Psoas muscle (tissue), 8 donors: ENCODE data around the gene SRD5A2. TPM values are rescaled to one million over a fixed set of nuclear protein-coding genes. Genes with fewer than 3 reads are reported as not detected.

Source experiments
- ATAC-seq, 4 donors: fragments of 200-7000 bp; cut with Tn5 transposase; one replicate each; pipeline ENCODE4 v1.9.1; 2020; ENCODE audit warnings: moderate library complexity in 3 of 4, mild to moderate bottlenecking in 2 of 4
- DNase-seq, 2 donors: peaks; one replicate each; pipeline ENCODE4 v3.0.0-alpha.2; 2020
- H3K27ac ChIP-seq: fragments of 200-600 bp; one replicate; pipeline ENCODE4 v1.8.0; 2022
- H3K27me3 ChIP-seq, 3 donors: fragments of 200-600 bp in 1 of 3; one replicate each; pipeline versions ENCODE4 v1.6.1 to v1.8.0; 2013 to 2022; ENCODE audit warnings: low read length in 2 of 3, mild to moderate bottlenecking in 2 of 3, moderate library complexity in 1 of 3; ENCODE audit not compliant: insufficient read depth in 3 of 3
- H3K36me3 ChIP-seq, 2 donors: fragments of 200-600 bp in 1 of 2; one replicate each; pipeline versions ENCODE4 v1.6.1 to v1.8.0; 2013 to 2022; ENCODE audit warnings: low read depth in 1 of 2, mild to moderate bottlenecking in 1 of 2, moderate library complexity in 1 of 2; ENCODE audit not compliant: insufficient read depth in 1 of 2
- H3K4me1 ChIP-seq: fragments of 200-600 bp; one replicate; pipeline ENCODE4 v1.8.0; 2022
- H3K4me3 ChIP-seq: fragments of 200-600 bp; one replicate; pipeline ENCODE4 v1.8.0; 2022; ENCODE audit warnings: mild to moderate bottlenecking
- H3K9me3 ChIP-seq: fragments of 200-600 bp; one replicate; pipeline ENCODE4 v1.8.0; 2022
- WGBS, 3 donors: extraction: QIAGEN DNeasy Blood & Tissue Kit; methylation state at CpG; one replicate each; pipeline versions ENCODE4 v1.1.6 to v1.1.7; 2013; 5-methylcytosine and 5-hydroxymethylcytosine counted together
- intact Hi-C, 2 donors: fragments of 100-400 bp; cut with DNase I; formaldehyde crosslinking; loops; one replicate each; pipeline versions ENCODE4 v1.11.0 to v1.14.2; 2022
- polyA plus RNA-seq, 3 donors: library from polyadenylated mRNA; stranded (reverse); fragments of 200-250 nt; gene quantifications; one replicate each; pipeline ENCODE4 v1.2.3, GENCODE V29; 2013
- total RNA-seq, 4 donors: library from RNA; stranded (reverse); fragmentation: NEBNext Ultra II Directional in 2 of 4; extraction: Animal tissue kit (Norgen Biotek cat#: 25700) in 2 of 4; gene quantifications; one replicate each; pipeline versions ENCODE4 v1.2.1 to v1.2.4, GENCODE V29; 2021 to 2023
- TF ChIP-seq, protein P1 (sequence below): fragments of 200-600 bp; IDR thresholded peaks from one replicate; pipeline ENCODE4 v1.8.0; 2022; ENCODE audit warnings: antibody characterized with exemption
- donor health status: healthy with polysubstance abuse.
- donor health status: DM: no; HTN: no; CAD: no; lungs with moderate emphysema.
- donor health status: Bipolar disorder and iron deficiency.
- donor health status: healthy.
- donor health status: DM: yes; HTN: yes; CAD: no.
- donor health status: DM: no; HTN: no; CAD: no.
- donor health status: DM: no; HTN: no; CAD: no.
- donor health status: DM: yes; HTN: yes; CAD: no.

Gene SRD5A2
- total and polyA plus RNA-seq, 7 donors: 0.01 to 0.16 (median 0.09) TPM; not detected in 1

DNA sequence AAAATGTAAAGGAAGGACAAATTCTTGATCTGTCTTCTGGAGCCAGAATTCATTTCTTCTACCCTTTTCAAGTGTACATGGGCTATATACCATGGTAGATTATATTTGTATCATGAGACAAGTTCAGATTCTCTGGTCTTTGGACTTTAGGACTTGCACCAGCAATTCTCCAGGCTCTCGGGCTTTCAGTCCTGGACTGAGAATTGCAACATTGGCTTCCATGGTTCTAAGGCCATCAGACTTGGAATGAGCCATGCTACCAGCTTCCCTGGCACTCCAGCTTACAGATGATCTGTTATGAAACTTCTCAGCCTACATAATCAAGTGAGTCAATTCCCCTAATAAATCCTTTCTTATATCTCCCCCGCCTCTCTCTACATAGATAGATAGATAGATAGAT, 33.3 kb downstream of the SRD5A2 start:
- Histone ChIP-seq H3K27me3 (no peaks in the 10 kb centered on the region), H3K27ac (no peak overlapping the region), H3K36me3 (no peaks in the 10 kb centered on the region), H3K9me3 (peaks cover 17% of the 10 kb centered on the region), H3K4me3 (no peak overlapping the region), H3K4me1 (no peaks in the 10 kb centered on the region)
- ATAC-seq (no peak), DNase-seq (no peak)
- intact Hi-C loops: no loop called here
- WGBS, 3 donors: 66 to 77% (median 72%) methylated on average over 2 of the region's 2 CpGs
- TF ChIP-seq, protein P1, sequence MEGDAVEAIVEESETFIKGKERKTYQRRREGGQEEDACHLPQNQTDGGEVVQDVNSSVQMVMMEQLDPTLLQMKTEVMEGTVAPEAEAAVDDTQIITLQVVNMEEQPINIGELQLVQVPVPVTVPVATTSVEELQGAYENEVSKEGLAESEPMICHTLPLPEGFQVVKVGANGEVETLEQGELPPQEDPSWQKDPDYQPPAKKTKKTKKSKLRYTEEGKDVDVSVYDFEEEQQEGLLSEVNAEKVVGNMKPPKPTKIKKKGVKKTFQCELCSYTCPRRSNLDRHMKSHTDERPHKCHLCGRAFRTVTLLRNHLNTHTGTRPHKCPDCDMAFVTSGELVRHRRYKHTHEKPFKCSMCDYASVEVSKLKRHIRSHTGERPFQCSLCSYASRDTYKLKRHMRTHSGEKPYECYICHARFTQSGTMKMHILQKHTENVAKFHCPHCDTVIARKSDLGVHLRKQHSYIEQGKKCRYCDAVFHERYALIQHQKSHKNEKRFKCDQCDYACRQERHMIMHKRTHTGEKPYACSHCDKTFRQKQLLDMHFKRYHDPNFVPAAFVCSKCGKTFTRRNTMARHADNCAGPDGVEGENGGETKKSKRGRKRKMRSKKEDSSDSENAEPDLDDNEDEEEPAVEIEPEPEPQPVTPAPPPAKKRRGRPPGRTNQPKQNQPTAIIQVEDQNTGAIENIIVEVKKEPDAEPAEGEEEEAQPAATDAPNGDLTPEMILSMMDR: no peak

DNA sequence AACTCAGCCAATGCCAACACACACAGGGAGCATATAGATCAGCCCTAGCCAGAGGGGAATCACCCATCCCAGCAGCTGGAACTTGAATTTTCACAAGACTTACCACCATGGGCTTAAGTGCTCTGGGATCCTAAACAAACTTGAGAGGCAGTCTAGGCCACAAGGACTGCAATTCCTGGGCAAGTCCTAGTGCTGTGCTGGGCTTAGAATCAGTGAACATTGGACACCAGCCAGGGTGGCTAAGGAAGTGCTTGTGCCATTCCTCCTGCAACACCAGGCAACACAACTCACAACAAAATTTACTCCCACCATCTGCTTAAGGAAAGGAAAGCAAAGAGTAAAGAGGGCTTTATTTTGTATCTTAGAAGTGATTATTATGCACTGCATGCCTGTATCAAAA, 38.9 kb downstream of the SRD5A2 start:
- Histone ChIP-seq H3K4me1 (no peaks in the 10 kb centered on the region), H3K27me3 (no peaks in the 10 kb centered on the region), H3K36me3 (no peaks in the 10 kb centered on the region), H3K9me3 (peaks cover 11% of the 10 kb centered on the region), H3K4me3 (no peak overlapping the region), H3K27ac (no peak overlapping the region)
- ATAC-seq: no peak
- no peak for DNase-seq
- TF ChIP-seq, protein P1: no peak
- intact Hi-C loops: no loop called here

DNA sequence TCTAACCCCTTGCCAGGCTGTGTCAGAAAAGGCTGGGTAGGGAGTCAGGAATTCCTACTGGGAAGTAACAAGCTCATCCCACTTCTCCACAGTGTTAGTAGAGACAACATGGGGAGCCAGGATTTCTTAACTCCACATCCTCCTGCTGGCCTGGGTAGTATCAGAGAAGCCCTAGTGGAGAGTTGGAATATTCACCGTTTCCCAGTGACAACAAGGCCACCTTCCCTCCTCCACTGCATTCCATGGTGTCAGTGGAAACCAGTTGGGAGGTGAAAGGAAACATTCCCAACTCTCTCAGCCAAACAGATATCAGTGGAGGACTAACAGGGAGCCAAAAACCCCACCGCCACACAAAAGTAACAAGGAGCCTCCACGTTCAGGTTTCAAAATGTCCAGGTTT, 41.2 kb downstream of the SRD5A2 start:
- intact Hi-C loops: no loop called here
- TF ChIP-seq, protein P1: no peak
- H3K4me3 ChIP-seq: no peak overlapping the region
- peaks cover 11% of the 10 kb centered on the region for H3K9me3 ChIP-seq
- H3K27ac ChIP-seq: no peak overlapping the region
- no peak for DNase-seq
- no peaks in the 10 kb centered on the region for H3K27me3 ChIP-seq
- H3K4me1 ChIP-seq: no peaks in the 10 kb centered on the region
- WGBS, 3 donors: 48 to 60% (median 56%) methylated on average over 3 of the region's 3 CpGs
- no peak for ATAC-seq
- no peaks in the 10 kb centered on the region for H3K36me3 ChIP-seq

DNA sequence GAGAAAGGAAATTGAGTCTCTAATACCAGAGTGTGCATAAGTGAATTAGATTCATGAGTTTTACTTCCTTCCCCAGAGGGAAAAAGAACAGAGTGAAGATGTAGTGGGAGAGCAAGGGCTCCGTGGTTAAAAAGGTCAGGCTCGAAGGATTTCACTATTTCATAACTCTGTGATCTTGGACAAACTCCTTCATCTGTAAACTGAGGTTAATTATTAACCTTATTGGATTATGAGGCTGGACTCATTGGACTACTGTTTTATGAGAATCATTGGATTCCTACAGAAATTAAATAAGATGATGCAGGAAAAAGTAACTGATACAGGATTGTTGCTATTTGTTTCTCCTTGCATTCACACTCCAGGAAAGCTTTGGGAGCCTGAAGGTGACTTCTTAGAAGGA, 45.0 kb downstream of the SRD5A2 start:
- H3K9me3 ChIP-seq: no peaks in the 10 kb centered on the region
- no peak overlapping the region for H3K27ac ChIP-seq
- H3K36me3 ChIP-seq: no peaks in the 10 kb centered on the region
- whole genome bisulfite sequencing, 3 donors: 62 to 75% (median 75%) methylated on average over 2 of the region's 2 CpGs
- DNase-seq (no peak), ATAC-seq (no peak)
- H3K4me1 ChIP-seq: no peaks in the 10 kb centered on the region
- no peaks in the 10 kb centered on the region for H3K27me3 ChIP-seq
- TF ChIP-seq, protein P1: no peak
- no peak overlapping the region for H3K4me3 ChIP-seq
- intact Hi-C loops: no loop called here

DNA sequence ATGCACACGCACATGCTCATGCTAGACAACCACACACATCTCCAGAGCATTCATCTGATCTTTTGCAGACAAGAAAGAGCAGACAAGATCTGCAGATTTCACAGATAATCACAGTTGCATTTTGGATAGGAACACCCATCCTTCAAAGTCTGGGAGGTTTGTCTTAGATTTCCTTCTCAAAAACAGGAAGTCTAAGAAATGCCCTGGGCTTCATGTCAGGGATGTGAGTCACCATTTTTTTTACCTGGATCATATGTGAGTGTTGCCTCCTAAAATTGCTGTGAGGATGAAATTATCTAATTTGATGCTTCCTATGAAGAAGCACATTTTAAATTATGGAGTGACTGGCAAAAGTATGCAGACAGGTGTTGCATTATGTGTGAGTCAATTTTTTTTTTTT, 46.1 kb downstream of the SRD5A2 start:
- H3K27ac ChIP-seq: no peak overlapping the region
- no peaks in the 10 kb centered on the region for H3K9me3 ChIP-seq
- H3K27me3 ChIP-seq: no peaks in the 10 kb centered on the region
- no peak for ATAC-seq
- intact Hi-C loops: no loop called here
- TF ChIP-seq, protein P1: no peak
- 86 to 96% (median 89%) methylated on average over 1 of the region's 1 CpG for WGBS, 3 donors
- H3K36me3 ChIP-seq: no peaks in the 10 kb centered on the region
- no peak for DNase-seq
- H3K4me1 ChIP-seq: no peaks in the 10 kb centered on the region
- no peak overlapping the region for H3K4me3 ChIP-seq
